Heart left ventricle (tissue), 13 donors: ENCODE results near the gene SPDYE4.

Source experiments
- POLR2A ChIP-seq, 2 donors: fragments of 450-650 bp; IDR thresholded peaks; one replicate each; pipeline ENCODE4 v1.6.1; 2017; ENCODE audit warnings: antibody characterized with exemption in 2 of 2, mild to moderate bottlenecking in 2 of 2, moderate library complexity in 2 of 2
- TF ChIP-seq, protein P1 (sequence below), 12 donors: fragments of 200-600 bp; sonication (generic) in 4 of 12; IDR thresholded peaks; one replicate each; pipeline versions ENCODE4 v1.5.0 to v1.8.0; 2018 to 2022; ENCODE audit warnings: antibody characterized with exemption in 12 of 12, mild to moderate bottlenecking in 5 of 12
- donor health status: ischemic (EF 13 %, LVEDD 7.1; RV severe dilation, severe dysfunction).
- donor health status: DM: no; HTN: yes; CAD: no.
- donor health status: DM: no; HTN: no; CAD: no.
- donor health status: ischemic (EF 25% LVEDD 6.9; RV normal size, moderate dysfunction).
- donor health status: ischemic (EF 25% LVEDD 5.7; RV mildly dilated, moderate dysfunction).
- donor health status: ischemic (EF 35%, LVEDD 5.7; RV mildly dilated, moderate dysfunction).
- donor health status: nonischemic (EF 11% LVEDD 7.7; RV severe dilation, severe dysfunction).
- donor health status: DM: yes; HTN: yes; CAD: no.
- donor health status: PGD.
- donor health status: ischemic (EF 29% LVEDD 5.4; RV normal size, mild dysfunction).
- donor health status: nonischemic (EF 23%, LVEDD 6.1; RV moderate dilation, normal function).

DNA sequence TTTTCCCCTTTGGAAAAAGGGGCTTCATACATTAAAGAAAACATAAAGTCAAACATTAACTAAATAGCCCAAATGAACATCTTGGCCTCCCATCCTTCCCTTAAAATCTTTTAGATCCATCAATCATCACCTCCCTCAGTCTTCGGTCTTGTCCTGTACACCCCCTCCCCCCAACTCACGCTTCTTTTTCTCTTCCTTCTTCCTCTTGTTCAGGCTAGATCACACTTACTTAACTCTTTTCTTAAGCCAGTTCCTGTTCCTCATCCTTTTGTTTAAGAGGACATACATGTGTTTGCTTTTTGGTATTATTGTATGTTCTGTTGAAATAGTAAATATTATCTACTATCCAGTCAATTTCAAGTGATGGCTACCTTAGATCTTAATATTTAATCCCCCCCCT lies 35.3 kb upstream of the SPDYE4 start:
- TF ChIP-seq, protein P1, sequence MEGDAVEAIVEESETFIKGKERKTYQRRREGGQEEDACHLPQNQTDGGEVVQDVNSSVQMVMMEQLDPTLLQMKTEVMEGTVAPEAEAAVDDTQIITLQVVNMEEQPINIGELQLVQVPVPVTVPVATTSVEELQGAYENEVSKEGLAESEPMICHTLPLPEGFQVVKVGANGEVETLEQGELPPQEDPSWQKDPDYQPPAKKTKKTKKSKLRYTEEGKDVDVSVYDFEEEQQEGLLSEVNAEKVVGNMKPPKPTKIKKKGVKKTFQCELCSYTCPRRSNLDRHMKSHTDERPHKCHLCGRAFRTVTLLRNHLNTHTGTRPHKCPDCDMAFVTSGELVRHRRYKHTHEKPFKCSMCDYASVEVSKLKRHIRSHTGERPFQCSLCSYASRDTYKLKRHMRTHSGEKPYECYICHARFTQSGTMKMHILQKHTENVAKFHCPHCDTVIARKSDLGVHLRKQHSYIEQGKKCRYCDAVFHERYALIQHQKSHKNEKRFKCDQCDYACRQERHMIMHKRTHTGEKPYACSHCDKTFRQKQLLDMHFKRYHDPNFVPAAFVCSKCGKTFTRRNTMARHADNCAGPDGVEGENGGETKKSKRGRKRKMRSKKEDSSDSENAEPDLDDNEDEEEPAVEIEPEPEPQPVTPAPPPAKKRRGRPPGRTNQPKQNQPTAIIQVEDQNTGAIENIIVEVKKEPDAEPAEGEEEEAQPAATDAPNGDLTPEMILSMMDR (IDR thresholded peaks at IDR 0.05): no peak
- no peak for TF ChIP-seq POLR2A (IDR thresholded peaks at IDR 0.05)
